Activated T-cell treated with anti-CD3 and anti-CD28 coated beads, Interleukin-2, amount 50 U/mL, for 4 hours (primary cell): ENCODE measurements around the gene USH1C. TPM values are rescaled to one million over a fixed set of nuclear protein-coding genes. Genes with fewer than 3 reads are reported as not detected.

Source experiments
- ATAC-seq, 2 donors: fragments of 200-7000 bp; cut with Tn5 transposase; one replicate each; pipeline ENCODE4 v1.10.0; 2021
- DNase-seq: peaks from one replicate; pipeline ENCODE4 v3.0.0-alpha.2; 2020
- H3K27me3 Mint-ChIP-seq: one replicate; pipeline ENCODE4 v1.8.0; 2021; ENCODE audit warnings: low read depth, mixed read lengths
- H3K36me3 Mint-ChIP-seq: one replicate; pipeline ENCODE4 v1.8.0; 2022; ENCODE audit warnings: mixed read lengths; ENCODE audit not compliant: insufficient read depth
- H3K4me1 Mint-ChIP-seq: one replicate; pipeline ENCODE4 v1.8.0; 2021; ENCODE audit warnings: low read depth, mixed read lengths
- H3K4me3 Mint-ChIP-seq: one replicate; pipeline ENCODE4 v1.8.0; 2021; ENCODE audit warnings: mild to moderate bottlenecking, moderate library complexity, mixed read lengths
- H3K9me3 Mint-ChIP-seq: one replicate; pipeline ENCODE4 v1.8.0; 2021; ENCODE audit warnings: mixed read lengths
- total RNA-seq, 3 donors: library from RNA; stranded (reverse); gene quantifications; one replicate each; pipeline ENCODE4 v1.2.1, GENCODE V29; 2021

The USH1C gene
- total RNA-seq, 3 donors from 2014 or later, result not detected

DNA sequence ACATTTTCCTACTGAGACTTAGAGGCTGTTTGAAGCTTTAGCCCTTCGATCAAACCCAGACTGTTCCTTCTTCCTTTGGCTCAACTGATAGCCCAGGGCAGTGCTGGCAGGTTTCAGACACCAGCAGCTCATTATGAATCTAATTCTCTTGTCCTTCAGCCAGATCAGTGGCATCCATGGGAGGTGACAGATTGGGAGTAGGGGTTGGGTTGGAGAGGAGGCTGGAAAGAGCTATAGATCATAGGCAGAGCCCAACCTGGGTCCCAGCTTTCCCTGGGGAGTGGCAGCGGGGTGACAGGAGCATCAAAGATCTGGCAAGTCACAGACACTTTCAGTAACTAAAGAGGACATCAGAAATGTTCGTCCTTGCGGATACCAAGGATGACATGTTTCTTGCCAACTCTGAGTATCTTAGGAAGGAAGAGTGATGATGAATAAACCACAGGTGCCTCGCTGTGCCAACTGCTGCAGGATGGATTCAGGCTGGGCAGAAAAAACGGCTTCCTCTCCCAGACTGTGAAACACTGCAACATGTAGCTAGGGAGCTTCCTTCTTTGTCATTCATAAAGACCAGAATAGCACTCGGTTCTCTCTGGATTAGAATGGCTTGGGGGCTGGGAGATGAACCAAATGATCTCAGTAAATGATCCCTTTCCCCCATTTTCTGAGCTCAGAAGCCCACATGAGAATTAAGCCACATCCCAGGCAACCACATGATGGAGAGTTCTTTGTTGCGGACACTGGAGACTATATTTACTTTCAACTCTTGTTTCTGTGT lies 86.6 kb downstream of the USH1C start:
- Mint-ChIP-seq H3K27me3 (peaks cover 2% of the 10 kb centered on the region), H3K4me3 (no peak overlapping the region), H3K9me3 (no peaks in the 10 kb centered on the region), H3K36me3 (no peaks in the 10 kb centered on the region), H3K4me1 (no peaks in the 10 kb centered on the region)
- ATAC-seq, result no peak
- DNase-seq, result no peak

DNA sequence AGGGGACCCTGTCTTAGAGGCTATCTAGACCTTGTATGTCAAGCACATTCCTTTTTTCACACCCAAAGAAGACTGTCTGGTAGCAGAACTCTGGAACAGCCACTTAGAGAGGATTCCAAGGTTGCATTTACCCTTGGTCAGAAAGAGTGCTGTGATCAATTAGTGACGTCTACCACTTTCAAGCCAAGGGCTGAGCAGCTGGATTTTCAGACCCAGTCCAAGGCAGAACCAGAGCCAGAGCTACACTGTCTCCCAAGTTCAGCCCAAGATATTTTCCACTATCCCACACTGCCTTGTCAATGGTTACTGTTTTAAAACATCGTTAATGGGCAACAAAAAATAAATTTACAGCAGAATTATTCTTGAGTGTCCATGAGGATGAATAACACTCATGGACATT lies 91.5 kb downstream of the USH1C start:
- H3K9me3 Mint-ChIP-seq, result no peaks in the 10 kb centered on the region
- H3K36me3 Mint-ChIP-seq, result no peaks in the 10 kb centered on the region
- ATAC-seq, result no peak
- no peak overlapping the region for H3K4me3 Mint-ChIP-seq
- no peaks in the 10 kb centered on the region for H3K4me1 Mint-ChIP-seq
- peaks cover 7% of the 10 kb centered on the region for H3K27me3 Mint-ChIP-seq
- DNase-seq, result no peak

DNA sequence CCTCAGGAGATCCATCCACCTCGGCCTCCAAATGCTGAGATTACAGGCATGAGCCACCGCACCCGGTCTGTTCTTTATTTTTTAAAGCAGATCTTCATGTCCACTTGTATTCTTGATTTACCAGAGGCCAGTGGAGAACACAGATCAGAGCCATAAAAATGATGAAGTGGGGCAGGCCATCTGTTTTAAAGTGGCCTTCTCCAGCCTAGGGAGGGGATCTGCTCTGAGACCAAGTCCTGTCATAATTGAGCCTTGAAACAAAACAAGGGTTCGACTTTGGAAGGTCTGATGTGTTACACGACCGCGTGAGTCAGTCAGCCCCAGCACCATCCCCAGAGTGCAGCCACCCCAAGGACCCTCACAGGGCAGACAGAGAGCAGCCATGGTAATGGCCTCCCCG lies 95.1 kb downstream of the USH1C start:
- Mint-ChIP-seq H3K4me3 (no peak overlapping the region), H3K9me3 (no peaks in the 10 kb centered on the region), H3K27me3 (peaks cover 5% of the 10 kb centered on the region), H3K36me3 (no peaks in the 10 kb centered on the region), H3K4me1 (no peaks in the 10 kb centered on the region)
- ATAC-seq (no peak), DNase-seq (no peak)

DNA sequence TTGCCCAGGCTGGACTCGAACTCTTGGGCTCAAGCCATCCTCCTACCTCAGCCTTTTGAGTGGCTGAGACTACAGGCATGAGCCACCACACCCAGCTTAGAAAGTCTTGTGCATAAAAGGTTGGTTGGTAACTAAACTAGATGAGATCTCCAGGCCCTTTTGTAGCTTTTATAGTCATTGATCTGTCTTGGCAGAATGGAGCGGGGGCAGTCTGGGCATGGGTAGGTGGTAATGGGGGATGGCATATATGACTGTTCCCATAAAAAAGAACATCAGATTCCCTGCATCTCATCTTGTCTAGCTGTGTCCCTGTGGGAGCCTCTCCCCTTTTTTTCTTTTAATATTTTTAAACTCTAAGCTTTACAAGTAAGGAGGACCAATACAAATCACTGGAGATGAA lies 97.7 kb downstream of the USH1C start:
- ATAC-seq (no peak), DNase-seq (no peak)
- peaks cover 4% of the 10 kb centered on the region for H3K27me3 Mint-ChIP-seq
- no peaks in the 10 kb centered on the region for H3K9me3 Mint-ChIP-seq
- no peaks in the 10 kb centered on the region for H3K4me1 Mint-ChIP-seq
- H3K4me3 Mint-ChIP-seq, result no peak overlapping the region
- no peaks in the 10 kb centered on the region for H3K36me3 Mint-ChIP-seq

GRCh38 chr11:17445240-17445795 lies 98.9 kb downstream of the USH1C start:
- Mint-ChIP-seq H3K4me1 (no peaks in the 10 kb centered on the region), H3K36me3 (no peaks in the 10 kb centered on the region), H3K9me3 (no peaks in the 10 kb centered on the region), H3K27me3 (peaks cover 4% of the 10 kb centered on the region), H3K4me3 (no peak overlapping the region)
- no peak for ATAC-seq
- no peak for DNase-seq

- H3K4me1 Mint-ChIP-seq, result peaks cover 3% of the 10 kb centered on the region
Measured at GRCh38 chr11:17443926-17444690, 100.1 kb downstream of the USH1C start.

More at GRCh38 chr11:17443926-17444690, 100.1 kb downstream of the USH1C start:
- H3K36me3 Mint-ChIP-seq, result no peaks in the 10 kb centered on the region
- H3K9me3 Mint-ChIP-seq, result no peaks in the 10 kb centered on the region
- DNase-seq (no peak), ATAC-seq (no peak)
- H3K27me3 Mint-ChIP-seq, result peaks cover 11% of the 10 kb centered on the region
- H3K4me3 Mint-ChIP-seq, result no peak overlapping the region

Other genes starting within 250 kb of the USH1C start
- 1 to 10 TPM; 3.2 to 4.2 (median 3.4) TPM for gene NCR3LG1, start 192.6 kb downstream of the USH1C start, total RNA-seq
- gene KCNJ11, start 155.8 kb downstream of the USH1C start, total RNA-seq, result under 1 TPM; 0.60 to 0.95 (median 0.68) TPM
- gene ABCC8, start 67.6 kb downstream of the USH1C start, total RNA-seq, result not detected
- not detected for gene OTOG, start 2.8 kb upstream of the USH1C start, total RNA-seq
- not detected for gene MYOD1, start 175.2 kb upstream of the USH1C start, total RNA-seq
- gene KCNC1, start 190.4 kb upstream of the USH1C start, total RNA-seq, result not detected